ENCODE results near the gene OR5AP2. TPM values are rescaled to one million over a fixed set of nuclear protein-coding genes. Genes with fewer than 3 reads are reported as not detected.

OR5AP2 gene
- total and polyA plus RNA-seq, 9 donors, result not detected

DNA sequence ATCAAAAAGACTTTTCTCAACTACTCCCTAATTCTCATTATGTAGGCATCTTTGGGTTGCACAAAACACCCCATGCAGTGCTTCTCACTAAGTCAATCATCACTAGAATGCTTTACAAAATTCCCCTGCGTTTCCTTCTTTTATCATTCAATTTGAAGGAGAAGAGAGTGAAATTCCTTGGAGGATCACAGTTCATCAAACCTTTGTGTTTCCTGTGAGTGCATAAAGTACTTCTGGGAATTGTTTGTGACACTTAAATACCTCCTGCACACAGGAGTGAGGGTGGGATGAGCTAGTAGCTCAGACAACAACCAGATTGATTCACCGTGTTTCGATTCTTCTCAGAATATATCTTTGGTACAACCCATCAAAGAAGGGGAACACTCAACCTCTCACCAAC is 17.5 kb upstream of the OR5AP2 start:
- 14 to 18% (median 16%) methylated on average over 3 of the region's 3 CpGs for WGBS, 3 donors
- TF ChIP-seq, protein P1, sequence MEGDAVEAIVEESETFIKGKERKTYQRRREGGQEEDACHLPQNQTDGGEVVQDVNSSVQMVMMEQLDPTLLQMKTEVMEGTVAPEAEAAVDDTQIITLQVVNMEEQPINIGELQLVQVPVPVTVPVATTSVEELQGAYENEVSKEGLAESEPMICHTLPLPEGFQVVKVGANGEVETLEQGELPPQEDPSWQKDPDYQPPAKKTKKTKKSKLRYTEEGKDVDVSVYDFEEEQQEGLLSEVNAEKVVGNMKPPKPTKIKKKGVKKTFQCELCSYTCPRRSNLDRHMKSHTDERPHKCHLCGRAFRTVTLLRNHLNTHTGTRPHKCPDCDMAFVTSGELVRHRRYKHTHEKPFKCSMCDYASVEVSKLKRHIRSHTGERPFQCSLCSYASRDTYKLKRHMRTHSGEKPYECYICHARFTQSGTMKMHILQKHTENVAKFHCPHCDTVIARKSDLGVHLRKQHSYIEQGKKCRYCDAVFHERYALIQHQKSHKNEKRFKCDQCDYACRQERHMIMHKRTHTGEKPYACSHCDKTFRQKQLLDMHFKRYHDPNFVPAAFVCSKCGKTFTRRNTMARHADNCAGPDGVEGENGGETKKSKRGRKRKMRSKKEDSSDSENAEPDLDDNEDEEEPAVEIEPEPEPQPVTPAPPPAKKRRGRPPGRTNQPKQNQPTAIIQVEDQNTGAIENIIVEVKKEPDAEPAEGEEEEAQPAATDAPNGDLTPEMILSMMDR (IDR thresholded peaks at IDR 0.05), result no peak
- TF ChIP-seq EP300 (IDR thresholded peaks at IDR 0.05), result no peak
- TF ChIP-seq POLR2A (IDR thresholded peaks at IDR 0.05), result no peak
- Histone ChIP-seq H3K9me3 (no peaks in the 10 kb centered on the region), H3K27ac (no peak overlapping the region), H3K27me3 (no peaks in the 10 kb centered on the region), H3K4me1 (ENCODE audit: insufficient read depth) (no peaks in the 10 kb centered on the region), H3K4me3 (no peak overlapping the region), H3K36me3 (no peaks in the 10 kb centered on the region)
- no peak for DNase-seq
- intact Hi-C loops (cut with DNase I), result loop anchor here in 1 of 4 donors (10.0 kb wide), 1 partner anchor 1695 kb away; the partner anchor contains the start of gene OR5B17

GRCh38 chr11:56637500-56637899 is 4.7 kb downstream of the OR5AP2 start:
- Histone ChIP-seq H3K4me1 (ENCODE audit: insufficient read depth) (no peaks in the 10 kb centered on the region), H3K4me3 (no peak overlapping the region), H3K9me3 (no peaks in the 10 kb centered on the region), H3K27ac (no peak overlapping the region), H3K27me3 (no peaks in the 10 kb centered on the region), H3K36me3 (no peaks in the 10 kb centered on the region)
- TF ChIP-seq, protein P1 (IDR thresholded peaks at IDR 0.05), result no peak
- DNase-seq, result no peak
- intact Hi-C loops (cut with DNase I), result no loop called here
- 75 to 82% (median 78%) methylated on average over 3 of the region's 3 CpGs for WGBS, 3 donors

- H3K9me3 ChIP-seq, result no peaks in the 10 kb centered on the region
- H3K4me3 ChIP-seq, result no peak overlapping the region
- no peak for TF ChIP-seq POLR2A (IDR thresholded peaks at IDR 0.05)
- TF ChIP-seq, protein P1 (IDR thresholded peaks at IDR 0.05), result no peak
- no peak for TF ChIP-seq EP300 (IDR thresholded peaks at IDR 0.05)
- H3K27ac ChIP-seq, result no peak overlapping the region
- no peaks in the 10 kb centered on the region for H3K27me3 ChIP-seq
- WGBS, 3 donors, result 62 to 74% (median 74%) methylated on average over 2 of the region's 2 CpGs
- H3K36me3 ChIP-seq, result no peaks in the 10 kb centered on the region
- no peaks in the 10 kb centered on the region for H3K4me1 ChIP-seq (ENCODE audit: insufficient read depth)
- intact Hi-C loops (cut with DNase I), result no loop called here
- no peak for DNase-seq
Observed at GRCh38 chr11:56636861-56637260, 5.4 kb downstream of the OR5AP2 start.

GRCh38 chr11:56632329-56632728 is 9.9 kb downstream of the OR5AP2 start:
- Histone ChIP-seq H3K27me3 (no peaks in the 10 kb centered on the region), H3K4me1 (ENCODE audit: insufficient read depth) (no peaks in the 10 kb centered on the region), H3K9me3 (no peaks in the 10 kb centered on the region), H3K4me3 (no peak overlapping the region), H3K36me3 (no peaks in the 10 kb centered on the region), H3K27ac (no peak overlapping the region)
- TF ChIP-seq POLR2A (IDR thresholded peaks at IDR 0.05), result no peak
- TF ChIP-seq, protein P1 (IDR thresholded peaks at IDR 0.05), result no peak
- no peak for TF ChIP-seq EP300 (IDR thresholded peaks at IDR 0.05)
- intact Hi-C loops (cut with DNase I), result no loop called here
- 56 to 76% (median 62%) methylated on average over 2 of the region's 2 CpGs for WGBS, 3 donors
- no peak for DNase-seq

GRCh38 chr11:56625946-56626345 is 16.3 kb downstream of the OR5AP2 start:
- TF ChIP-seq, protein P1 (IDR thresholded peaks at IDR 0.05), result no peak
- TF ChIP-seq EP300 (IDR thresholded peaks at IDR 0.05) (no peak), POLR2A (IDR thresholded peaks at IDR 0.05) (no peak)
- intact Hi-C loops (cut with DNase I), result no loop called here
- Histone ChIP-seq H3K4me3 (no peak overlapping the region), H3K36me3 (no peaks in the 10 kb centered on the region), H3K9me3 (no peaks in the 10 kb centered on the region), H3K27ac (no peak overlapping the region), H3K4me1 (ENCODE audit: insufficient read depth) (no peaks in the 10 kb centered on the region), H3K27me3 (no peaks in the 10 kb centered on the region)
- WGBS, 3 donors, result 31 to 51% (median 47%) methylated on average over 2 of the region's 2 CpGs
- DNase-seq, result no peak
